SK-N-MC (cell line): Measurements from ENCODE around the gene ADSL.

ENCODE experiments used
- DNase-seq: peaks from one replicate; pipeline ENCODE4 v3.0.0-alpha.2; 2011; ENCODE audit warnings: low read depth, low spot score
- H3K27ac ChIP-seq: fragments of 200-600 bp; sonication (generic); 2 replicates; pipeline ENCODE4 v1.5.1; 2016; ENCODE audit warnings: mixed run types
- H3K36me3 ChIP-seq: fragments of 200-600 bp; sonication (generic); 2 replicates; pipeline ENCODE4 v1.6.1; 2017; ENCODE audit warnings: antibody characterized with exemption, low read length, mixed read lengths; ENCODE audit not compliant: insufficient read depth
- H3K4me3 ChIP-seq: fragments of 200-600 bp; sonication (generic); 2 replicates; pipeline ENCODE4 v1.5.1; 2016
- H3K9ac ChIP-seq: fragments of 200-600 bp; sonication (generic); 2 replicates; pipeline ENCODE4 v1.8.0; 2017; ENCODE audit warnings: mixed run types, mixed read lengths; ENCODE audit not compliant: insufficient read length
- H3K9me3 ChIP-seq: fragments of 200-600 bp; sonication (generic); 2 replicates; pipeline ENCODE4 v1.6.1; 2017; ENCODE audit warnings: low read depth, mild to moderate bottlenecking, antibody characterized with exemption, low read length, moderate library complexity, mixed read lengths
- EZH2 ChIP-seq: fragments of 200-600 bp; sonication (generic); IDR thresholded peaks from one replicate; pipeline ENCODE4 v1.6.1; 2017; ENCODE audit warnings: antibody characterized with exemption
- FOXP2 ChIP-seq: optimal IDR thresholded peaks from 2 replicates; pipeline ENCODE3; 2011; ENCODE audit warnings: mild to moderate bottlenecking, moderate library complexity; ENCODE audit not compliant: insufficient read depth; ENCODE audit errors: extremely low read length, control extremely low read depth
- POLR2AphosphoS5 ChIP-seq: IDR thresholded peaks from 2 replicates; pipeline ENCODE4 v1.6.1; 2012; ENCODE audit warnings: mild to moderate bottlenecking, low read depth, low read length, borderline replicate concordance

The ADSL gene

GRCh38 chr22:40346185-40347118 lies at the start of gene ADSL:
Gene ADSL (plus strand): TSS chr22:40346500. CDS start chr22:40346559, 59 bp downstream.
- Histone ChIP-seq H3K36me3 (peaks cover 27% of the 10 kb centered on the region), H3K9ac (peak within 1 kb of the TSS; percentile 91), H3K9me3 (no peaks in the 10 kb centered on the region), H3K27ac (peak within 1 kb of the TSS; percentile 90), H3K4me3 (peak within 1 kb of the TSS; percentile 95)
- TF ChIP-seq FOXP2 (peak; percentile 12), POLR2AphosphoS5 (peak; percentile 97), EZH2 (no peak)
- DNase-seq = no peak

- Histone ChIP-seq H3K36me3 (peaks cover 50% of the 10 kb centered on the region), H3K9ac (no peak overlapping the region), H3K27ac (no peak overlapping the region), H3K9me3 (no peaks in the 10 kb centered on the region), H3K4me3 (no peak overlapping the region)
- TF ChIP-seq EZH2 (no peak), POLR2AphosphoS5 (no peak), FOXP2 (no peak)
- DNase-seq = no peak
Measured at GRCh38 chr22:40300316-40300715, 46.0 kb upstream of the ADSL start.

GRCh38 chr22:40300884-40301672 lies 45.2 kb upstream of the ADSL start:
- TF ChIP-seq POLR2AphosphoS5 = no peak
- TF ChIP-seq EZH2 = no peak
- TF ChIP-seq FOXP2 = no peak
- H3K36me3 ChIP-seq = peaks cover 43% of the 10 kb centered on the region
- H3K4me3 ChIP-seq = no peak overlapping the region
- H3K9ac ChIP-seq = no peak overlapping the region
- no peak for DNase-seq
- no peaks in the 10 kb centered on the region for H3K9me3 ChIP-seq
- H3K27ac ChIP-seq = no peak overlapping the region

GRCh38 chr22:40302149-40302548 lies 44.2 kb upstream of the ADSL start:
- Histone ChIP-seq H3K9me3 (no peaks in the 10 kb centered on the region), H3K36me3 (peaks cover 38% of the 10 kb centered on the region), H3K9ac (no peak overlapping the region), H3K4me3 (no peak overlapping the region), H3K27ac (no peak overlapping the region)
- TF ChIP-seq FOXP2 (no peak), EZH2 (no peak), POLR2AphosphoS5 (no peak)
- no peak for DNase-seq

GRCh38 chr22:40305625-40306024 lies 40.7 kb upstream of the ADSL start:
- TF ChIP-seq EZH2 (no peak), FOXP2 (no peak), POLR2AphosphoS5 (no peak)

GRCh38 chr22:40308999-40309573 lies 37.2 kb upstream of the ADSL start:
- H3K36me3 ChIP-seq = peaks cover 70% of the 10 kb centered on the region
- H3K9ac ChIP-seq = no peak overlapping the region
- H3K4me3 ChIP-seq = no peak overlapping the region
- TF ChIP-seq POLR2AphosphoS5 = no peak
- TF ChIP-seq FOXP2 = no peak
- no peak for TF ChIP-seq EZH2
- no peaks in the 10 kb centered on the region for H3K9me3 ChIP-seq
- no peak overlapping the region for H3K27ac ChIP-seq
- no peak for DNase-seq

More at GRCh38 chr22:40305625-40306024, 40.7 kb upstream of the ADSL start:
- Histone ChIP-seq H3K27ac (no peak overlapping the region), H3K36me3 (peaks cover 61% of the 10 kb centered on the region), H3K9me3 (no peaks in the 10 kb centered on the region), H3K4me3 (no peak overlapping the region), H3K9ac (no peak overlapping the region)
- no peak for DNase-seq

GRCh38 chr22:40309631-40310030 lies 36.7 kb upstream of the ADSL start:
- Histone ChIP-seq H3K36me3 (peaks cover 76% of the 10 kb centered on the region), H3K9me3 (no peaks in the 10 kb centered on the region), H3K4me3 (no peak overlapping the region), H3K9ac (no peak overlapping the region), H3K27ac (no peak overlapping the region)
- DNase-seq = no peak
- no peak for TF ChIP-seq POLR2AphosphoS5

GRCh38 chr22:40310081-40310767 lies 36.1 kb upstream of the ADSL start:
- Histone ChIP-seq H3K9ac (no peak overlapping the region), H3K36me3 (peaks cover 80% of the 10 kb centered on the region), H3K27ac (no peak overlapping the region), H3K9me3 (no peaks in the 10 kb centered on the region), H3K4me3 (no peak overlapping the region)
- TF ChIP-seq POLR2AphosphoS5 = no peak
- no peak for TF ChIP-seq EZH2
- no peak for TF ChIP-seq FOXP2
- no peak for DNase-seq
